Esophagus muscularis mucosa (tissue), 4 donors: ENCODE measurements around the gene VPREB3. TPM values are rescaled to one million over a fixed set of nuclear protein-coding genes. Genes with fewer than 3 reads are reported as not detected.

Experiments
- DNase-seq: peaks from one replicate; pipeline ENCODE4 v3.0.0-alpha.2; 2017; ENCODE audit errors: extremely low spot score
- H3K27ac ChIP-seq, 4 donors: fragments of 200-600 bp; sonication (generic); replicated peaks in 1 of 4; 1 replicate in 3 of 4; 2 replicates in 1 of 4; pipeline ENCODE4 v1.5.1; 2016 to 2019; ENCODE audit warnings: mild to moderate bottlenecking in 1 of 4
- H3K27me3 ChIP-seq, 4 donors: fragments of 200-600 bp; sonication (generic); one replicate each; pipeline versions ENCODE4 v1.5.1 to v1.6.0; 2016 to 2019
- H3K36me3 ChIP-seq, 4 donors: fragments of 200-600 bp; sonication (generic); one replicate each; pipeline ENCODE4 v1.5.1; 2016 to 2019
- H3K4me1 ChIP-seq, 4 donors: fragments of 200-600 bp; sonication (generic); one replicate each; pipeline ENCODE4 v1.5.1; 2016 to 2019
- H3K4me3 ChIP-seq, 4 donors: fragments of 200-600 bp; sonication (generic); 1 replicate in 2 of 4; 2 replicates in 2 of 4; pipeline ENCODE4 v1.5.1; 2016 to 2019; ENCODE audit warnings: mild to moderate bottlenecking in 4 of 4, moderate library complexity in 1 of 4
- H3K9me3 ChIP-seq, 4 donors: fragments of 200-600 bp; sonication (generic); 1 replicate in 3 of 4; 2 replicates in 1 of 4; pipeline ENCODE4 v1.5.1; 2016 to 2019
- EP300 ChIP-seq: sonication (generic); formaldehyde crosslinking; IDR thresholded peaks from one replicate; pipeline ENCODE4 v1.6.1; 2017; ENCODE audit warnings: antibody characterized with exemption
- POLR2A ChIP-seq: fragments of 450-650 bp; IDR thresholded peaks from one replicate; pipeline ENCODE4 v1.6.1; 2017; ENCODE audit warnings: antibody characterized with exemption, moderate library complexity, mild to moderate bottlenecking, low read depth
- POLR2AphosphoS5 ChIP-seq, 2 donors: sonication (generic); formaldehyde crosslinking; IDR thresholded peaks; one replicate each; pipeline ENCODE4 v1.6.1; 2017; ENCODE audit warnings: antibody characterized with exemption in 2 of 2
- WGBS: methylation state at CpG from one replicate; pipeline ENCODE4 v1.1.5; 2018; 5-methylcytosine and 5-hydroxymethylcytosine counted together
- intact Hi-C: fragments of 100-400 bp; cut with DNase I; formaldehyde crosslinking; loops from one replicate; pipeline ENCODE4 v1.15.1; 2023
- total RNA-seq, 4 donors: library from RNA; depleted of rRNA; stranded (reverse); fragments of >200 nt; gene quantifications; one replicate each; pipeline versions ENCODE4 v1.1.0 to v1.2.1, GENCODE V29; 2016
- TF ChIP-seq, protein P1 (sequence below), 3 experiments: fragments of 200-600 bp in 2 of 3; fragments of 450-650 bp in 1 of 3; sonication (generic) in 2 of 3; IDR thresholded peaks; one replicate each; pipeline ENCODE4 v1.5.1; 2017 to 2019; ENCODE audit warnings: antibody characterized with exemption in 3 of 3, mild to moderate bottlenecking in 2 of 3, moderate library complexity in 1 of 3

Gene VPREB3
- total RNA-seq, 4 donors from 2014 or later = not detected

DNA sequence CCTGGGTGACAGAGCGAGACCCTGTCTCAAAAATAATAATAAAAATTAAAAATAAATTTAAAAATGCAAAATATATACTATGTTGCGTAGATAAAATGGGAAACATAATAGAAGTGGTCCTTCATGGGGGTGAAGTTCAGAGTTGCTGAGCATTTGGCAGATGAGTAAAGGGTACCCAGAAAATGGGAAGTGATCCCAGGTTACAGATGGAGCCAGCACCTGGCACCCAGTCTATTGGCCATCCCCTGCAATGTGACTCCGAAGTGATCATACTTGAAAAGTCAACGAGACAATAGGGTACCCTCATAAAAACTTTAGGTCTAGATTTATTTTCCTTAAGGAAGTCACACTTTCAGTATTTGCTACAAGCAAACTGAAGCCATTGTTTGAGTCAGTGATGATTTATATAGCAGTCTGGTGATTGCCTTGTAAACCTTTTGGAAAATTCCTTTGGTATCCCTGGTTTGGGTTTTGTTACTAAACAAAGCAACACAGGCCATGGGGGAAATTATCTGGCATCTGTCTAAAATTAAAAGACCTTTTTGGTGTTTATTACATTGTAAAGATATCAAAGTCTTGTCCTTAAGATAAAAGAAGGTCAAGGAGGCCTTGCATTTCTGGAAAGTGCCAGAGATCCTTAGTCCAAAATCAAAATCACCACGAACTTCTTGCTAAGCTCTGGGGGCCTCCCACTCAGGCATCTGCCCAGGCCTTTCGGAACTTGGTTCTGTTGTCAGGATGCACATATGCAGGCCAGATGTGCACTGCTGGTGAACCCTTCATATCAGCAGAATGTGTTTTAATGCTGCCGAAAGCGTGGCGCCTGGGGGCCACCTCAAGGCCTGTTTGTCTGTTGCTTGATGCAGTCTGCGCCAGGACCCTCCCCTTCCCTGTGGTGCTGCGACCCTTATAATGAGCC lies 36.9 kb upstream of the VPREB3 start:
- DNase-seq = no peak
- no peak for TF ChIP-seq EP300
- TF ChIP-seq, protein P1, sequence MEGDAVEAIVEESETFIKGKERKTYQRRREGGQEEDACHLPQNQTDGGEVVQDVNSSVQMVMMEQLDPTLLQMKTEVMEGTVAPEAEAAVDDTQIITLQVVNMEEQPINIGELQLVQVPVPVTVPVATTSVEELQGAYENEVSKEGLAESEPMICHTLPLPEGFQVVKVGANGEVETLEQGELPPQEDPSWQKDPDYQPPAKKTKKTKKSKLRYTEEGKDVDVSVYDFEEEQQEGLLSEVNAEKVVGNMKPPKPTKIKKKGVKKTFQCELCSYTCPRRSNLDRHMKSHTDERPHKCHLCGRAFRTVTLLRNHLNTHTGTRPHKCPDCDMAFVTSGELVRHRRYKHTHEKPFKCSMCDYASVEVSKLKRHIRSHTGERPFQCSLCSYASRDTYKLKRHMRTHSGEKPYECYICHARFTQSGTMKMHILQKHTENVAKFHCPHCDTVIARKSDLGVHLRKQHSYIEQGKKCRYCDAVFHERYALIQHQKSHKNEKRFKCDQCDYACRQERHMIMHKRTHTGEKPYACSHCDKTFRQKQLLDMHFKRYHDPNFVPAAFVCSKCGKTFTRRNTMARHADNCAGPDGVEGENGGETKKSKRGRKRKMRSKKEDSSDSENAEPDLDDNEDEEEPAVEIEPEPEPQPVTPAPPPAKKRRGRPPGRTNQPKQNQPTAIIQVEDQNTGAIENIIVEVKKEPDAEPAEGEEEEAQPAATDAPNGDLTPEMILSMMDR (IDR thresholded peaks at IDR 0.05) = no peak
- no peak for TF ChIP-seq POLR2A
- TF ChIP-seq POLR2AphosphoS5 (IDR thresholded peaks at IDR 0.05) = no peak
- Histone ChIP-seq H3K9me3 (no peaks in the 10 kb centered on the region), H3K27ac (peak overlapping the region; percentile 13 to 42 (median 26)), H3K27me3 (no peaks in the 10 kb centered on the region), H3K4me1 (peaks cover 30 to 60% (median 52%) of the 10 kb centered on the region in 4 donors), H3K4me3 (no peak overlapping the region), H3K36me3 (peaks cover 21 to 45% (median 44%) of the 10 kb centered on the region in 4 donors)
- WGBS = 38% methylated on average over 11 of the region's 11 CpGs
- intact Hi-C loops = no loop called here

DNA sequence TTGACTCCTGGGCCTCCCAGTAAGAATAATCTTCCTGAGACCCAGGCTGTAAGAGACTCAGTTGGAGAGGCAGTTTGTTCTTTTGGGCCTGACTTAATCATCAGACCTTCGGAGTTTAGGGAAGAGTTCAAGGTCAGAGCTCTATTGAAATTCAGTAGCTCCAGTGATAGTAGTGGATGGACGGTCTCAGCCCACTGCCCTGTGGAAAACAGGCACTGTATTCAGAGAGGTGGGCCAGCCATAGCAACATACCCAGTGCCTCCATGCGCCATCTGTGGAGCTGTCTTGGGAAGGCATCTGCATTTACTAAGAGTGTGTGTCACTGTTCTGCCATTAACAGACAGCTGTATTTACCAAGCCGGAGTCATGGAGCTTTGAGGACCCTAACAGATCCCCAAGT lies 35.4 kb upstream of the VPREB3 start:
- peaks cover 31 to 69% (median 59%) of the 10 kb centered on the region in 4 donors for H3K4me1 ChIP-seq
- H3K36me3 ChIP-seq = peaks cover 21 to 31% (median 29%) of the 10 kb centered on the region in 4 donors
- 90% methylated on average over 4 of the region's 4 CpGs for WGBS
- H3K9me3 ChIP-seq = no peaks in the 10 kb centered on the region
- TF ChIP-seq POLR2AphosphoS5 (IDR thresholded peaks at IDR 0.05) (no peak), EP300 (no peak), POLR2A (no peak)
- intact Hi-C loops = no loop called here
- peak overlapping the region in 3 of 4 donors; percentile 3 to 42 (median 21) for H3K27ac ChIP-seq
- no peak for DNase-seq
- H3K27me3 ChIP-seq = no peaks in the 10 kb centered on the region
- H3K4me3 ChIP-seq = no peak overlapping the region

DNA sequence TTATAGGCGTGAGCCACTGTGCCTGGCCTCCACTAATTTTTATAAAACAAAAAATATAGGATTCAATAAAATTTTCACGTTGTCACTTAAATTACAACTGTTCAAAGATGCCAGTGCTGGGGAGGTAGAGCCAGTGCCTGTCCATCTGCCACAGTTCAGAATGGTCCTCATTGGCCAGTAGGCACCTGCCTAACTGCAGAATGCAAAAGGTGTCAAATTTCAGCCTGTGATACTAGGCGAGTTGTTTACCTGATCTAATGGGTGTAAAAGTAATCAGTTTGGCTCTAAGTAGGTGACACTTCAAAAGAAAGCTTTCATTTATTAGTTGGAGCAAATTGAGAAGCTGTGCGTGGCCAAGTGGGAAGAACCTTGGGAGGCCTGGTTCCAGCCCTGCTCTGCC lies 34.9 kb upstream of the VPREB3 start:
- no peaks in the 10 kb centered on the region for H3K9me3 ChIP-seq
- H3K4me1 ChIP-seq = peaks cover 31 to 69% (median 59%) of the 10 kb centered on the region in 4 donors
- H3K27me3 ChIP-seq = no peaks in the 10 kb centered on the region
- no peak overlapping the region for H3K4me3 ChIP-seq
- intact Hi-C loops = no loop called here
- peak overlapping the region in 2 of 4 donors; percentile 21 to 42 for H3K27ac ChIP-seq
- 73% methylated on average over 4 of the region's 4 CpGs for WGBS
- DNase-seq = no peak
- TF ChIP-seq EP300 (no peak), POLR2A (no peak), POLR2AphosphoS5 (IDR thresholded peaks at IDR 0.05) (no peak)
- TF ChIP-seq, protein P1 (IDR thresholded peaks at IDR 0.05) = no peak
- peaks cover 18 to 25% (median 24%) of the 10 kb centered on the region in 4 donors for H3K36me3 ChIP-seq

DNA sequence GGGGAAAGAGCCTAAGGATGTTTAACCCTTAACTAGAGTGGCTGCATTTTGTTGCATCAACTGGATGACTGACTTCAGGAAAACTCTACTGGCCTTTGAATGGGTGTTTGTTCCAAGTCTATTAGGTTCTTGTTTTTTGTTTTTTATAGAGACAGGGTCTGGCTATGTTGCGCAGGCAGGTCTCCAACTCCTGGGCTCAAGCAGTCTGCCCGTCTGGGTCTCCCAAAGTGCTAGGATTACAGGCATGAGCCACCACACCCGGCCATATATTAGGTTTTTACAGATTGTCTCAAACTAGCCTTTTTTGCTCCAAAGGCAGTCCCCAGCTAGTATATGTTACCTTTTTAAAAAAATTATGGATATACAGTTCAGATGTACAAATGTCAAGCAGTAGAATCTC lies 33.7 kb upstream of the VPREB3 start:
- no peak for TF ChIP-seq EP300
- TF ChIP-seq POLR2A = no peak
- TF ChIP-seq, protein P1 (IDR thresholded peaks at IDR 0.05) = no peak
- no peak for TF ChIP-seq POLR2AphosphoS5 (IDR thresholded peaks at IDR 0.05)
- 48% methylated on average over 3 of the region's 3 CpGs for WGBS
- H3K9me3 ChIP-seq = no peaks in the 10 kb centered on the region
- no peak for DNase-seq
- H3K27ac ChIP-seq = peak overlapping the region; percentile 95 to 100 (median 99)
- intact Hi-C loops = loop anchor here (2.0 kb wide), 1 partner anchor 19 kb away; no protein-coding TSS in a partner anchor
- peak overlapping the region; percentile 78 to 96 (median 91) for H3K4me3 ChIP-seq
- H3K27me3 ChIP-seq = no peaks in the 10 kb centered on the region
- H3K36me3 ChIP-seq = peaks cover 6 to 19% (median 12%) of the 10 kb centered on the region in 4 donors
- H3K4me1 ChIP-seq = peaks cover 31 to 69% (median 59%) of the 10 kb centered on the region in 4 donors

DNA sequence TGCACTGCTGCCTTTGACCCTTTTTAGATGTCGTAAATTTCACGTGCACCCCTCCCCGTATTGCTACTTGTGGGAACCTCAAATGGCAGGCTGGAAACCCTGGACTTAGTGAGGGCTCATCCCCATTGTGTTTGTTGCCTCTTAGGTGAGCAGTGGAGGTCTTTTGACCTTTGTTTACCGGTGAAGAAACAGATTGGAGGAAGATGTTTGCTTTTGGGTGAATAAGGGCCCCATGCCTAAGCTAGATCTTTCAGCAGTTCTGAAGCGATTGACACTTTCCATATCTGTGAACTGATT lies 33.3 kb upstream of the VPREB3 start:
- no peak for DNase-seq
- Histone ChIP-seq H3K36me3 (peaks cover 2 to 16% (median 8%) of the 10 kb centered on the region in 4 donors), H3K4me1 (peaks cover 31 to 68% (median 59%) of the 10 kb centered on the region in 4 donors), H3K27me3 (no peaks in the 10 kb centered on the region), H3K27ac (peak overlapping the region; percentile 95 to 100 (median 99)), H3K4me3 (peak overlapping the region; percentile 78 to 96 (median 91)), H3K9me3 (no peaks in the 10 kb centered on the region)
- 2% methylated on average over 5 of the region's 5 CpGs for WGBS
- TF ChIP-seq, protein P1 (IDR thresholded peaks at IDR 0.05) = no peak
- TF ChIP-seq POLR2A (no peak), EP300 (no peak), POLR2AphosphoS5 (IDR thresholded peaks at IDR 0.05) (no peak)
- intact Hi-C loops = loop anchor here (2.0 kb wide), 1 partner anchor 19 kb away; no protein-coding TSS in a partner anchor
